Astrocyte (in vitro differentiated cells and primary cell): Measurements from ENCODE around the gene ATP13A1. TPM values are rescaled to one million over a fixed set of nuclear protein-coding genes. Genes with fewer than 3 reads are reported as not detected.

Source experiments
- DNase-seq: peaks from one replicate; pipeline ENCODE4 v3.0.0-alpha.2; 2010; ENCODE audit warnings: low read depth
- FAIRE-seq: peaks from 2 replicates; lab custom pipeline; 2011; peaks lifted over from hg19 to GRCh38; lab: Jason Lieb, UNC
- H2AFZ ChIP-seq: 2 replicates; pipeline ENCODE4 v1.6.0; 2012; ENCODE audit warnings: low read depth, low read length, inconsistent platforms
- H3K27ac ChIP-seq: 2 replicates; pipeline ENCODE4 v1.5.1; 2011; ENCODE audit warnings: low read depth, low read length, inconsistent platforms
- H3K27me3 ChIP-seq: 2 replicates; pipeline ENCODE4 v1.6.0; 2011; ENCODE audit warnings: low read length, inconsistent platforms; ENCODE audit not compliant: insufficient read depth
- H3K36me3 ChIP-seq: 2 replicates; pipeline ENCODE4 v1.5.1; 2011; ENCODE audit warnings: low read length, inconsistent platforms; ENCODE audit not compliant: insufficient read depth
- H3K4me1 ChIP-seq: 2 replicates; pipeline ENCODE4 v1.5.1; 2011; ENCODE audit warnings: low read length, inconsistent platforms; ENCODE audit not compliant: insufficient read depth
- H3K4me2 ChIP-seq: 2 replicates; pipeline ENCODE4 v1.6.0; 2012; ENCODE audit warnings: low read length, inconsistent platforms
- H3K4me3 ChIP-seq: 2 replicates; pipeline ENCODE4 v1.5.1; 2011; ENCODE audit warnings: low read depth, mild to moderate bottlenecking, low read length, inconsistent platforms; ENCODE audit not compliant: insufficient read depth
- H3K79me2 ChIP-seq: 2 replicates; pipeline ENCODE4 v1.6.0; 2012; ENCODE audit warnings: mild to moderate bottlenecking, low read length, inconsistent platforms; ENCODE audit not compliant: insufficient read depth
- H3K9ac ChIP-seq: 2 replicates; pipeline ENCODE4 v1.6.0; 2012; ENCODE audit warnings: mild to moderate bottlenecking, low read length, inconsistent platforms
- H3K9me3 ChIP-seq: 2 replicates; pipeline ENCODE4 v1.5.1; 2012; ENCODE audit warnings: low read depth, mild to moderate bottlenecking, low read length, inconsistent platforms; ENCODE audit not compliant: insufficient read depth
- H4K20me1 ChIP-seq: 2 replicates; pipeline ENCODE4 v1.6.0; 2012; ENCODE audit warnings: low read length, inconsistent platforms; ENCODE audit not compliant: insufficient read depth
- H3K27ac Mint-ChIP-seq: one replicate; pipeline ENCODE4 v1.8.0; 2021; ENCODE audit warnings: mild to moderate bottlenecking, mixed read lengths; ENCODE audit not compliant: unreplicated experiment
- H3K27me3 Mint-ChIP-seq: one replicate; pipeline ENCODE4 v1.8.0; 2021; ENCODE audit warnings: low read depth, mixed read lengths; ENCODE audit not compliant: unreplicated experiment
- H3K36me3 Mint-ChIP-seq: one replicate; pipeline ENCODE4 v1.8.0; 2021; ENCODE audit warnings: low read depth, mixed read lengths; ENCODE audit not compliant: unreplicated experiment
- H3K4me1 Mint-ChIP-seq: one replicate; pipeline ENCODE4 v1.8.0; 2021; ENCODE audit warnings: low read depth, mixed read lengths; ENCODE audit not compliant: unreplicated experiment
- H3K4me3 Mint-ChIP-seq: one replicate; pipeline ENCODE4 v1.8.0; 2021; ENCODE audit warnings: mild to moderate bottlenecking, moderate library complexity, mixed read lengths; ENCODE audit not compliant: unreplicated experiment
- H3K9me3 Mint-ChIP-seq: one replicate; pipeline ENCODE4 v1.8.0; 2021; ENCODE audit warnings: mild to moderate bottlenecking, mixed read lengths; ENCODE audit not compliant: unreplicated experiment
- CTCF ChIP-seq: IDR thresholded peaks from 2 replicates; pipeline ENCODE4 v1.5.1; 2011; ENCODE audit warnings: low read depth, mild to moderate bottlenecking, inconsistent platforms, low read length, moderate library complexity; ENCODE audit not compliant: insufficient read depth
- EZH2 ChIP-seq: IDR thresholded peaks from 2 replicates; pipeline ENCODE4 v1.6.1; 2012; ENCODE audit warnings: mild to moderate bottlenecking, low read length, inconsistent platforms; ENCODE audit not compliant: insufficient read depth
- total RNA-seq: library from RNA; stranded (reverse); gene quantifications from 2 replicates; pipeline ENCODE4 v1.2.1, GENCODE V29; 2021

The ATP13A1 gene
- total RNA-seq, 1 donor from 2014 or later = 65.2 TPM

GRCh38 chr19:19652482-19653295 is 10.8 kb downstream of the ATP13A1 start:
- H3K9ac ChIP-seq = no peak overlapping the region
- Mint-ChIP-seq H3K9me3 (no peaks in the 10 kb centered on the region), H3K4me3 (no peak overlapping the region), H3K36me3 (peaks cover 20% of the 10 kb centered on the region), H3K27ac (peak overlapping the region; percentile 63), H3K27me3 (no peaks in the 10 kb centered on the region), H3K4me1 (no peaks in the 10 kb centered on the region)
- DNase-seq = no peak
- H3K4me3 ChIP-seq = no peak overlapping the region
- no peak for TF ChIP-seq CTCF
- H3K27me3 ChIP-seq = no peaks in the 10 kb centered on the region
- H2AFZ ChIP-seq = no peak overlapping the region
- no peaks in the 10 kb centered on the region for H3K4me1 ChIP-seq
- no peaks in the 10 kb centered on the region for H3K9me3 ChIP-seq
- H3K36me3 ChIP-seq = peaks cover 31% of the 10 kb centered on the region
- H3K79me2 ChIP-seq = no peaks in the 10 kb centered on the region
- H3K27ac ChIP-seq = no peak overlapping the region
- peaks cover 21% of the 10 kb centered on the region for H4K20me1 ChIP-seq
- no peak overlapping the region for H3K4me2 ChIP-seq
- no peak for FAIRE-seq

- no peak for TF ChIP-seq CTCF
- TF ChIP-seq EZH2 = no peak
- Mint-ChIP-seq H3K36me3 (peaks cover 23% of the 10 kb centered on the region), H3K27ac (no peak overlapping the region), H3K27me3 (no peaks in the 10 kb centered on the region), H3K9me3 (no peaks in the 10 kb centered on the region), H3K4me1 (no peaks in the 10 kb centered on the region), H3K4me3 (no peak overlapping the region)
- Histone ChIP-seq H3K79me2 (no peaks in the 10 kb centered on the region), H3K27me3 (no peaks in the 10 kb centered on the region), H3K36me3 (peaks cover 31% of the 10 kb centered on the region), H3K4me2 (no peak overlapping the region), H2AFZ (no peak overlapping the region), H3K9me3 (no peaks in the 10 kb centered on the region), H3K4me3 (no peak overlapping the region), H3K9ac (no peak overlapping the region), H4K20me1 (peaks cover 12% of the 10 kb centered on the region), H3K4me1 (no peaks in the 10 kb centered on the region), H3K27ac (no peak overlapping the region)
- FAIRE-seq (no peak), DNase-seq (no peak)
Measured at GRCh38 chr19:19651076-19651475, 12.4 kb downstream of the ATP13A1 start.

- no peaks in the 10 kb centered on the region for H3K9me3 ChIP-seq
- no peak overlapping the region for H3K27ac ChIP-seq
- no peaks in the 10 kb centered on the region for H3K4me1 ChIP-seq
- H2AFZ ChIP-seq = no peak overlapping the region
- Mint-ChIP-seq H3K27ac (no peak overlapping the region), H3K36me3 (peaks cover 24% of the 10 kb centered on the region), H3K4me3 (no peak overlapping the region), H3K9me3 (no peaks in the 10 kb centered on the region), H3K4me1 (no peaks in the 10 kb centered on the region), H3K27me3 (no peaks in the 10 kb centered on the region)
- H3K36me3 ChIP-seq = peaks cover 28% of the 10 kb centered on the region
- no peak overlapping the region for H3K4me3 ChIP-seq
- H4K20me1 ChIP-seq = peaks cover 12% of the 10 kb centered on the region
- FAIRE-seq (no peak), DNase-seq (no peak)
- no peak for TF ChIP-seq CTCF
- TF ChIP-seq EZH2 = no peak
- H3K4me2 ChIP-seq = no peak overlapping the region
- H3K27me3 ChIP-seq = no peaks in the 10 kb centered on the region
- H3K9ac ChIP-seq = no peak overlapping the region
- no peaks in the 10 kb centered on the region for H3K79me2 ChIP-seq
Measured at GRCh38 chr19:19650331-19650730, 13.1 kb downstream of the ATP13A1 start.
